Urinary bladder (tissue), 4 donors: ENCODE data around the gene SMARCD1. TPM values are rescaled to one million over a fixed set of nuclear protein-coding genes. Genes with fewer than 3 reads are reported as not detected.

ENCODE experiments used
- DNase-seq: peaks from one replicate; pipeline ENCODE4 v3.0.0-alpha.2; 2015; ENCODE audit errors: extremely low spot score
- H3K27ac ChIP-seq: one replicate; pipeline ENCODE4 v1.5.1; 2013; ENCODE audit warnings: low read depth, mild to moderate bottlenecking, moderate library complexity
- H3K36me3 ChIP-seq: one replicate; pipeline ENCODE4 v1.6.1; 2013; ENCODE audit warnings: mild to moderate bottlenecking, moderate library complexity; ENCODE audit not compliant: insufficient read depth
- H3K4me1 ChIP-seq: one replicate; pipeline ENCODE4 v1.6.1; 2013; ENCODE audit warnings: mild to moderate bottlenecking, moderate library complexity; ENCODE audit not compliant: insufficient read depth
- H3K4me3 ChIP-seq: one replicate; pipeline ENCODE4 v1.5.1; 2013; ENCODE audit warnings: low read depth, low read length
- WGBS: extraction: QIAGEN DNeasy Blood & Tissue Kit; methylation state at CpG from one replicate; pipeline ENCODE4 v1.1.7; 2013; 5-methylcytosine and 5-hydroxymethylcytosine counted together
- polyA plus RNA-seq: library from polyadenylated mRNA; stranded (reverse); fragments of 200-250 nt; gene quantifications from one replicate; pipeline ENCODE4 v1.2.3, GENCODE V29; 2013
- total RNA-seq: library from RNA; depleted of rRNA; stranded (reverse); fragments of >200 nt; gene quantifications from one replicate; pipeline ENCODE4 v1.2.3, GENCODE V29; 2014
- donor health status: healthy with polysubstance abuse.
- donor health status: healthy.

The SMARCD1 gene
- total and polyA plus RNA-seq, 2 donors: 30.2 to 31.2 TPM

- Histone ChIP-seq H3K27ac (no peak overlapping the region), H3K4me1 (no peaks in the 10 kb centered on the region), H3K36me3 (peaks cover 5% of the 10 kb centered on the region), H3K4me3 (no peak overlapping the region)
- WGBS: 90% methylated on average over 5 of the region's 5 CpGs
- no peak for DNase-seq
These were observed 5.2 kb downstream of the SMARCD1 start for GRCh38 chr12:50090391-50090790.

- Histone ChIP-seq H3K4me1 (no peaks in the 10 kb centered on the region), H3K36me3 (peaks cover 2% of the 10 kb centered on the region), H3K4me3 (no peak overlapping the region), H3K27ac (no peak overlapping the region)
- 89% methylated on average over 6 of the region's 6 CpGs for WGBS
- DNase-seq: no peak
These were observed 12.8 kb downstream of the SMARCD1 start for GRCh38 chr12:50097952-50098351.

DNA sequence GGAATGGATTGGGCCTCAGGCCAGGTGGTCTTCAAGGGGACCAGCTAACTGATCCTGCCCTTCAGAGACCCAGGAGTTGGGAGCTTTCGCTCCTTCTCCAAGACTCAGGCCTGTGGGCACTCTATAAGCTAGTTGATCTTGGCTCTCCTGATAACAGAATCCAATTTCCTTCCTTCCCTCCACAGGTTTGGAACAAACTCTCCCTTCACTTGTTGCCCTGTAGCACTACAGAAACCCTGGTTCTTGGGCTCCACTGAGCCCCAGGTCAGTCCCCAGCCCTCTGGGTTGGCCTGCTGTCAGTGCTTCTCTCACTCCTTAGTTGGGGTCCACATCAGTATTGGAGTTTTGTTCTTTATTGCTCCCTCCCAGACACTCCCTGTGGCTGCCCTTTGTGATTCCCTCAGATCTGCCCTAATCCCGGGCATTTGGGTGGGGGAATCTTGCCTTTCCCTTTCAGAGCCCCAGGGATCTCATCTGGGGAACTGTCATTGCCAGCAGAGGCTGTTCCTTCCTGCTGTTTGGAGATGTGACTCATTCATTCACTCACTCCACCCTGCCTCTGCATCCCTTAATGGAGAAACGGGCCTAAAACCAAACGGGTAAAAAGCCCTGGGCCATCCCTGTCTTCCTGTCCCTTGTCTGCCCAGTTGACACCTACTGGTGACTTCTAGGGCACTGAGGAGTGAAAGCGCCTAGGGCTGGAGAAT, 14.3 kb downstream of the SMARCD1 start:
- no peak for DNase-seq
- no peak overlapping the region for H3K4me3 ChIP-seq
- H3K36me3 ChIP-seq: peaks cover 2% of the 10 kb centered on the region
- H3K4me1 ChIP-seq: no peaks in the 10 kb centered on the region
- no peak overlapping the region for H3K27ac ChIP-seq
- WGBS: 64% methylated on average over 5 of the region's 5 CpGs

DNA sequence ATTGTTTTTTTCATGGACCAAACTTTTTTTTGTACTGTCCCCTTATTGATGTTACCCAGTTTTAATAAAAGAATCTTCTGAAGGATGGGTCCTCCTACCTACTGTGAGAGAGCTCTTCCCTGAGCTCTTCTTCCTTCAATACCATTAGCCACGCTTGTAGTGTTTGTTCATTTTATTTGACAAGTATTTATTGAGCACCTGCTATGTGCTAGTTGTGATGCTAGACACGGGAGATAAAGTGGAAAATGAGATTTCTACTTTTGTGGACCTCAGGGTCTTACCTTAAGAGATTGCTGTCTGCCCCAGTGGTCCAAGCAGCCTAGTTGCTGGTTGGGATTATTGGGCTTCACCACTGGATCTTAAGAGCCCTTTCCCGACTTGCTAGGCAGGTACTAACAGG, 15.4 kb downstream of the SMARCD1 start:
- 85% methylated on average over 3 of the region's 3 CpGs for WGBS

DNA sequence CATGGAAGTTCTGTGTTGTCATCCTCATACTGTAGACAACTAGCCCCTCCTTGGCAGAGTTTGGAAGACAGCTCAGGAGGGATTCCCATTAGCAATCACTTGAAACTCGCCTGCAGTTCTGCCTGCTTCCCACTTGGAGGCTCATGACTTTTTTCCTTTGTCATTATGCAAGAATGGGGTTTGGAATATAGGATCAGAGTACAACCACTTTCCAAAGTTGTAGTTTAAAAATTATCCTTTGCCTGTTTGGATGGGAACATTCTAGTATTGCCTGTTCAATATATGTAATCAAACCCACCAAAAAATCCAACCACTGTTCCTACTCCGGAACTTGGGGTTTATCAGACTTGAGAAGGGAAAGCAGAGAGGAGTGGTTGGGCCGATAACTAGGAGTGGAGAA, 16.5 kb downstream of the SMARCD1 start:
- DNase-seq: no peak
- no peaks in the 10 kb centered on the region for H3K4me1 ChIP-seq
- no peak overlapping the region for H3K27ac ChIP-seq
- no peak overlapping the region for H3K4me3 ChIP-seq
- 79% methylated on average over 3 of the region's 3 CpGs for WGBS
- H3K36me3 ChIP-seq: peaks cover 2% of the 10 kb centered on the region

More for the DNA sequence above, 15.4 kb downstream of the SMARCD1 start:
- H3K27ac ChIP-seq: no peak overlapping the region
- no peaks in the 10 kb centered on the region for H3K4me1 ChIP-seq
- H3K4me3 ChIP-seq: no peak overlapping the region
- peaks cover 2% of the 10 kb centered on the region for H3K36me3 ChIP-seq
- DNase-seq: no peak

- Histone ChIP-seq H3K27ac (no peak overlapping the region), H3K36me3 (peaks cover 2% of the 10 kb centered on the region), H3K4me1 (no peaks in the 10 kb centered on the region), H3K4me3 (no peak overlapping the region)
- DNase-seq: no peak
- WGBS: 87% methylated on average over 2 of the region's 2 CpGs
These were observed 17.0 kb downstream of the SMARCD1 start for GRCh38 chr12:50102131-50102531.

- Histone ChIP-seq H3K36me3 (peaks cover 2% of the 10 kb centered on the region), H3K4me1 (no peaks in the 10 kb centered on the region), H3K27ac (no peak overlapping the region), H3K4me3 (no peak overlapping the region)
- no peak for DNase-seq
- WGBS: 83% methylated on average over 8 of the region's 8 CpGs
These were observed 17.6 kb downstream of the SMARCD1 start for GRCh38 chr12:50102646-50103309.

GRCh38 chr12:50103351-50103750, 18.2 kb downstream of the SMARCD1 start:
- no peak overlapping the region for H3K27ac ChIP-seq
- no peaks in the 10 kb centered on the region for H3K36me3 ChIP-seq
- H3K4me1 ChIP-seq: no peaks in the 10 kb centered on the region
- no peak overlapping the region for H3K4me3 ChIP-seq
- no peak for DNase-seq
- WGBS: 92% methylated on average over 2 of the region's 2 CpGs

DNA sequence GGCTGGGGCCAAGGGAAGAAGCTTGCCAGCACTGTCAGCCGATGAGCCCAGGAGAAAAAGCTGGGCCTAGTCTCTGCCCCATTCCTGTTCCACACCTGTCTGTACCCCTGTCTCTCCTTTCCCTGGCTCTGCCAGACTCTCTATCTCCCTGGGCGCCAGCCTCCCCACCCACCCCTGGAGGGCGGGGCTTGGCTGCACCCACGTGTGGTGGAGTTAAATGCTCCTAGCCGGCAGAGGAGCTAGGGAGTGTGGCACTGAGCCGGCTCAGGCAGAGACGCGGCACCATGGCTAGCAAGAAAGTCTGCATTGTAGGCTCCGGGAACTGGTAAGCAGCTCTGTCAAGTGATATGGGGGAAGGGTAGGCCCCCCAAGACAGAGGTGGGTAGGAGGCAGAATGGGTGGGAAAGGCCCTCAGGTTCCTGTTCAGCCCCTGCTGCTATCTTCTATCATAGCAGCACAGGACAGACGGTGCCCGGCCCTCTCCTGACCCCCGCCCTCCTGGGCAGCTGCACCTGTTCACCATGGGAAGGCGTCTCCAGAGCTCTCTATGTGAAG, 18.7 kb downstream of the SMARCD1 start, which contains the start of gene GPD1:
TSS of gene GPD1 (plus strand) at position 242 of the 555 bp plus-strand sequence. CDS start at position 285, 43 bp downstream.
- no peak within 1 kb of the TSS for H3K27ac ChIP-seq

DNA sequence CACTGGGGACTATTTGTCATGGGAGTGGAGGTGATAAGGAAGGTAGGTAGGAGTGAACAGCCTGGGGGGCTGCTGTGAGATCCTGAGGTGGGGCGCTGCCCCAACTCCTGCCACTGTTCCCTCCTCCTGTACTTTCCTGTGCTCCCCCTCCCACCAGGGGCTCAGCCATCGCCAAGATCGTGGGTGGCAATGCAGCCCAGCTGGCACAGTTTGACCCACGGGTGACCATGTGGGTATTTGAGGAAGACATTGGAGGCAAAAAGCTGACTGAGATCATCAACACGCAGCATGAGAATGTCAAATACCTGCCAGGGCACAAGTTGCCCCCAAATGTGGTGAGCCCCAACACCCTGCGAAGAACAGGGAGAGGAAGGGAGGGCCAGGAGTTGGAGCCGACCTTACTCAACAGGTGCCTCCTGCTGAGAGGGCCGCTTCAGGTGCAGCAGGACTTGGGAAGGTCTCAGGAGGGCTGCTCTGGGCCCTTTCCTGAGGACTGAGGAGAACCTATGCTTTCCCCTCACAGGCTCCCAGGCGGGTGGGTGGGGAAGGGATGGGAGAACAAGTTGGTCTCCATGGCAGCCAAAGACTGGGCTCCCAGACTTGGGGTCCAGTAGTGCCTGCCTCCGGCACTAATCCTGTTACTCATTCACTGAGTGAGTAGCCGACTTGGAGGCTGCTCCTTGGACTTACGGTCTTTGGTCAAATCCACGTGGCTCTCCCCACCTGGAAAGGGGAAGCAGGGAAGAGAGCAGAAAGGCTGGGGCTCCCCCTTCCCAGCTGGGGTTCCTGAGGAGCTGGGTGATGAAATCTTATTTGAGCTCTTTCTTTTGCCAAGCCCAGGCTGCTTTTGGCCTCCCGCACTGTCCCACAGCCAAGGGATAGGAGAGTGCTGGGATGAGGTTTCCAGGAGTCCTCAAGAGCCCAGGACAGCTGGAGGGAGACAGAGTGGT, 19.6 kb downstream of the SMARCD1 start:
- no peak overlapping the region for H3K4me3 ChIP-seq
- no peaks in the 10 kb centered on the region for H3K36me3 ChIP-seq
- DNase-seq: no peak
- H3K4me1 ChIP-seq: no peaks in the 10 kb centered on the region
- H3K27ac ChIP-seq: no peak overlapping the region
- 75% methylated on average over 14 of the region's 14 CpGs for WGBS

More for the DNA sequence above, 18.7 kb downstream of the SMARCD1 start, which contains the start of gene GPD1:
- 26% methylated on average over 13 of the region's 13 CpGs for WGBS
- H3K36me3 ChIP-seq: no peaks in the 10 kb centered on the region
- DNase-seq: no peak
- H3K4me1 ChIP-seq: no peaks in the 10 kb centered on the region
- no peak within 1 kb of the TSS for H3K4me3 ChIP-seq

GRCh38 chr12:50105913-50106450, 20.8 kb downstream of the SMARCD1 start:
- Histone ChIP-seq H3K4me1 (no peaks in the 10 kb centered on the region), H3K4me3 (no peak overlapping the region), H3K36me3 (no peaks in the 10 kb centered on the region), H3K27ac (no peak overlapping the region)
- DNase-seq: no peak
- 95% methylated on average over 12 of the region's 12 CpGs for WGBS

GRCh38 chr12:50106907-50107306, 21.8 kb downstream of the SMARCD1 start:
- WGBS: 82% methylated on average over 3 of the region's 3 CpGs
- Histone ChIP-seq H3K4me1 (no peaks in the 10 kb centered on the region), H3K27ac (no peak overlapping the region), H3K36me3 (no peaks in the 10 kb centered on the region), H3K4me3 (no peak overlapping the region)
- no peak for DNase-seq
